T-cell (primary cell): ENCODE measurements around the gene ERMN. TPM values are rescaled to one million over a fixed set of nuclear protein-coding genes. Genes with fewer than 3 reads are reported as not detected.

Source experiments
- ATAC-seq, 4 experiments: fragments of 200-7000 bp in 3 of 4; fragments of 150-1000 bp in 1 of 4; cut with Tn5 transposase; replicated peaks in 1 of 4; 1 replicate in 3 of 4; 2 replicates in 1 of 4; pipeline ENCODE4 v1.10.0; 2021; ENCODE audit warnings: moderate library complexity in 3 of 4, mild to moderate bottlenecking in 2 of 4, moderate number of reproducible peaks in 1 of 4
- CTCF ChIA-PET, 2 donors: fragments of 300-600 bp; sonication (Branson Sonifier 250); formaldehyde crosslinking; loops; one replicate each; lab custom pipeline; 2022; ENCODE audit warnings: antibody characterized with exemption in 2 of 2; lab: Charles Lee
- POLR2A ChIA-PET, 2 donors: fragments of 300-600 bp; sonication (Branson Sonifier 250); formaldehyde crosslinking; loops; one replicate each; lab custom pipeline; 2022; ENCODE audit warnings: antibody characterized with exemption in 2 of 2; lab: Charles Lee
- DNase-seq, 35 experiments: peaks; one replicate each; pipeline versions ENCODE4 v3.0.0 to v3.0.0-alpha.2; 2013 to 2023
- H3K27ac ChIP-seq: one replicate; pipeline ENCODE4 v1.5.1; 2013; ENCODE audit warnings: low read length
- H3K27me3 ChIP-seq, 2 experiments: replicated peaks in 1 of 2; 1 replicate in 1 of 2; 2 replicates in 1 of 2; pipeline versions ENCODE4 v1.6.1 to v1.7.0; 2013; ENCODE audit warnings: low read length in 1 of 2, mixed read lengths in 1 of 2; ENCODE audit not compliant: control insufficient read depth in 2 of 2, insufficient read depth in 2 of 2; ENCODE audit errors: extremely low read depth in 1 of 2
- H3K36me3 ChIP-seq, 2 donors: 1 replicate in 1 of 2; 2 replicates in 1 of 2; pipeline versions ENCODE4 v1.6.1 to v1.7.0; 2013; ENCODE audit warnings: low read length in 1 of 2; ENCODE audit not compliant: control insufficient read depth in 2 of 2, insufficient read depth in 1 of 2; ENCODE audit errors: extremely low read depth in 1 of 2
- H3K4me1 ChIP-seq, 2 experiments: 1 replicate in 1 of 2; 2 replicates in 1 of 2; pipeline versions ENCODE4 v1.6.1 to v1.7.0; 2013; ENCODE audit warnings: low read length in 2 of 2, mixed read lengths in 1 of 2; ENCODE audit not compliant: insufficient read depth in 2 of 2, control insufficient read depth in 1 of 2; ENCODE audit errors: extremely low read depth in 1 of 2
- H3K4me3 ChIP-seq, 2 donors: 1 replicate in 1 of 2; 2 replicates in 1 of 2; pipeline versions ENCODE4 v1.5.1 to v1.7.0; 2013; ENCODE audit warnings: mild to moderate bottlenecking in 2 of 2, low read length in 1 of 2, moderate library complexity in 1 of 2; ENCODE audit not compliant: control insufficient read depth in 1 of 2; ENCODE audit errors: extremely low read depth in 1 of 2
- H3K9me3 ChIP-seq: 2 replicates; pipeline ENCODE4 v1.7.0; 2013
- H3K27ac Mint-ChIP-seq, 2 donors: one replicate each; pipeline ENCODE4 v1.8.0; 2020 to 2021; ENCODE audit warnings: mild to moderate bottlenecking in 2 of 2, mixed read lengths in 2 of 2
- H3K27me3 Mint-ChIP-seq, 2 donors: one replicate each; pipeline ENCODE4 v1.8.0; 2021 to 2022; ENCODE audit warnings: mixed read lengths in 2 of 2
- H3K36me3 Mint-ChIP-seq: one replicate; pipeline ENCODE4 v1.8.0; 2021; ENCODE audit warnings: mixed read lengths
- H3K4me1 Mint-ChIP-seq, 3 donors: one replicate each; pipeline ENCODE4 v1.8.0; 2020 to 2022; ENCODE audit warnings: mixed read lengths in 3 of 3, mild to moderate bottlenecking in 1 of 3
- H3K4me3 Mint-ChIP-seq, 3 donors: one replicate each; pipeline ENCODE4 v1.8.0; 2020 to 2022; ENCODE audit warnings: mild to moderate bottlenecking in 3 of 3, mixed read lengths in 3 of 3, moderate library complexity in 3 of 3
- H3K9me3 Mint-ChIP-seq, 3 donors: one replicate each; pipeline ENCODE4 v1.8.0; 2020 to 2022; ENCODE audit warnings: mixed read lengths in 3 of 3
- WGBS: methylation state at CpG from one replicate; pipeline ENCODE4 v1.1.5; 2013; ENCODE audit warnings: missing lambda C conversion rate; ENCODE audit not compliant: insufficient coverage; 5-methylcytosine and 5-hydroxymethylcytosine counted together
- total RNA-seq, 35 experiments: library from RNA in 6 of 35; stranded (reverse) in 6 of 35; fragments of 120-200 nt in 1 of 35; gene quantifications; one replicate each; pipeline versions ENCODE4 v1.2.1 to v1.2.4 and lab custom pipeline; 2013 to 2026

ERMN gene
- total RNA-seq, 5 donors from 2014 or later (not counting 1 experiment from before 2014, with no cell fraction given), result 2.2 to 12.8 (median 4.3) TPM

DNA sequence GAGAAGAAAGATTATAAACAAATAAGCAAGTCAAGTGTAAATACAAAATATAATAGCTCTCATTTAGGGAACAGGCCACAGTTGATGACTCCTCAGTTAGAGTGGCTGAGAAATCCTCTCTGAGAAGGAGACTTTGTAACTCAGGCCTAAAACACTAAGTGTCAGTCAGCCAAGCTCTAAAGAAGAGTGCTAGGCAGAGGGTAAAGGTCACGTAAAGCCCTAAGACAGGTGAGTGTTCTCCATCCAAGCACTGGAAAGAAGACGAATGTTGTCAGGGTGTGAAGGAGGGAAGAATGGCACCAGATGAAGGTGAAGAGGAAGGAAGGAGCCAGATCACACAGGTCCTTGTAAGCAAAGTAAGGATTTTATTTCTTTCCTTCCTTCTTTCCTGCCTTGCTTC is 24.3 kb downstream of the ERMN start:
- Histone ChIP-seq H3K27me3 (peaks cover 0 to 3% of the 10 kb centered on the region in 2 experiments), H3K27ac (no peak overlapping the region), H3K4me3 (no peak overlapping the region), H3K9me3 (no peaks in the 10 kb centered on the region), H3K4me1 (peaks cover 0 to 4% of the 10 kb centered on the region in 2 experiments), H3K36me3 (no peaks in the 10 kb centered on the region)
- no peak for ATAC-seq
- ChIA-PET POLR2A (interaction anchor here in 1 of 2 donors (0.5 to 0.6 kb wide), 2 partner anchors 8 to 818 kb away, joined by 3 to 13 read pairs; no protein-coding TSS in a partner anchor), CTCF (interaction anchor here (0.6 to 3.6 kb wide), 28 partner anchors 8 to 723 kb away, joined by 3 to 33 read pairs (median 6); partner anchors contain the start of gene ACVR1C (in 1 of the 2))
- DNase-seq, result no peak
- Mint-ChIP-seq H3K27me3 (peaks cover 3 to 4% of the 10 kb centered on the region in 2 donors), H3K4me3 (no peak overlapping the region), H3K9me3 (no peaks in the 10 kb centered on the region), H3K36me3 (no peaks in the 10 kb centered on the region), H3K4me1 (peaks cover 5 to 8% (median 6%) of the 10 kb centered on the region in 3 donors), H3K27ac (no peak overlapping the region)
- WGBS, result 100% methylated on average over 2 of the region's 2 CpGs

DNA sequence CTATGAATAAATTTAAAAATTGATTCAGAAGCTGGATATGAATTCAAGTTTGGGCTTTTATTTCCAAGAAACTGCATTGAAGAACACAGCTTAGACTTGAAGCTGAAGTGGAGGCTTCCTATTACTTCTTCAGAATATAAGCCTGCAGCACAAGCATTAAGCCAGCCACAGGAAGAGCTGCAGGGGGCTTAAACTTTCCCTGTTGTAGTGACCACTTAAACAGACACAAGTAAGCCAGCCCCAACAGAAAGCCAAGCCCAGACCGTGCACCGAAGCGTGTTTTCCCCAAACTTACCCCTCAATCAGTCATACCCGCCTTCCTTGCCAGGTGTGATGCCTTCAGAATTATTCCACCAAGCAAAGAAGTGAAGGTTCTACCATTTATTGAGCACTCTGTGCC is 28.7 kb downstream of the ERMN start:
- WGBS, result 85% methylated on average over 4 of the region's 4 CpGs
- DNase-seq, result no peak
- no peaks in the 10 kb centered on the region for H3K36me3 ChIP-seq
- H3K4me3 Mint-ChIP-seq, result no peak overlapping the region
- CTCF ChIA-PET, result interaction anchor here in 1 of 2 donors (0.6 kb wide), 1 partner anchor 333 kb away, joined by 3 read pairs; no protein-coding TSS in a partner anchor
- no peak overlapping the region for H3K4me3 ChIP-seq
- peaks cover 3 to 4% of the 10 kb centered on the region in 2 donors for H3K27me3 Mint-ChIP-seq
- POLR2A ChIA-PET, result no interaction called here
- H3K9me3 ChIP-seq, result no peaks in the 10 kb centered on the region
- no peak for ATAC-seq
- H3K9me3 Mint-ChIP-seq, result no peaks in the 10 kb centered on the region
- H3K27ac Mint-ChIP-seq, result no peak overlapping the region
- no peaks in the 10 kb centered on the region for H3K4me1 ChIP-seq
- no peaks in the 10 kb centered on the region for H3K36me3 Mint-ChIP-seq
- H3K27me3 ChIP-seq, result peaks cover 0 to 3% of the 10 kb centered on the region in 2 experiments
- H3K27ac ChIP-seq, result no peak overlapping the region
- peaks cover 5 to 9% (median 6%) of the 10 kb centered on the region in 3 donors for H3K4me1 Mint-ChIP-seq

DNA sequence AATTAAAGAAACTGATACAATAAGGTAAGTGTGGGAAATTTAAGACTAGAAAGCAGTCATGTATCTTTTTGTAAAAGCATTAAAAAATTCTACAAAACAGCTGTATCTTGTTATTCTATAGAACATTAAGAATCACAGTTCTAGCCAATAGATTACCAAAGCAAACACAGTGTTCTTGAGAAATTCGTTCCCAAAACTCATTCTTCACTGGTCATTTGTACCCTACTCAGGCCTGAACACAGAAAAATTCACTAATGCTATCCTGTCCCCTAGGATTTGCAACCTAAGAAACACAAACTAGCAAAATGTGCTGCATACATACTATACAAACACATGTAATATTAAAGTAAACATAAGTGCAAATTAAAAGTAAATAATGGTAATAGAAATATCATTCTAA is 29.1 kb downstream of the ERMN start:
- Histone ChIP-seq H3K27ac (no peak overlapping the region), H3K9me3 (no peaks in the 10 kb centered on the region), H3K4me1 (no peaks in the 10 kb centered on the region), H3K27me3 (peaks cover 0 to 3% of the 10 kb centered on the region in 2 experiments), H3K4me3 (no peak overlapping the region), H3K36me3 (no peaks in the 10 kb centered on the region)
- DNase-seq, result no peak
- Mint-ChIP-seq H3K27me3 (peaks cover 3 to 4% of the 10 kb centered on the region in 2 donors), H3K4me1 (peaks cover 5 to 9% (median 6%) of the 10 kb centered on the region in 3 donors), H3K9me3 (no peaks in the 10 kb centered on the region), H3K36me3 (no peaks in the 10 kb centered on the region), H3K4me3 (no peak overlapping the region), H3K27ac (no peak overlapping the region)
- POLR2A ChIA-PET, result no interaction called here
- CTCF ChIA-PET, result no interaction called here
- WGBS, result 73% methylated on average over 1 of the region's 1 CpG
- ATAC-seq, result no peak

DNA sequence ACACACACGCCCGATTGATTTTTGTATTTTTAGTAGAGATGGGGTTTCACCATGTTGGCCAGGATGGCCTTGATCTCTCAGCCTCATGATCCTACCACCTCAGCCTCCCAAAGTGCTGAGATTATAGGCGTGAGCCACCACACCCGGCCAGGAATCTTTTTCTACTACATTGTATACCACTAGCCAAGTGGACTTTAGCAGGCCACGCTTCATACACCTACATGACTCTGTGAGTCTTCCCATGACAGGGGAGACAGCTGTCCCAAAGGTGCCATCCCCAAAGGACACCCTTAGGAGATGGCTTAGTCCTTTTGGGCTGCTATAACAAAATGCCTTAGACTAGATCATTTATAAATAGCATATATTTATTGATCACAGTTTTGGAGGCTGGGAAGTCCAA is 32.8 kb downstream of the ERMN start:
- POLR2A ChIA-PET, result no interaction called here
- no peak overlapping the region for H3K4me3 Mint-ChIP-seq
- no peak overlapping the region for H3K27ac ChIP-seq
- no peaks in the 10 kb centered on the region for H3K36me3 ChIP-seq
- peaks cover 5 to 9% (median 6%) of the 10 kb centered on the region in 3 donors for H3K4me1 Mint-ChIP-seq
- ATAC-seq (no peak), DNase-seq (no peak)
- no peak overlapping the region for H3K27ac Mint-ChIP-seq
- no peaks in the 10 kb centered on the region for H3K4me1 ChIP-seq
- H3K9me3 Mint-ChIP-seq, result no peaks in the 10 kb centered on the region
- H3K4me3 ChIP-seq, result no peak overlapping the region
- CTCF ChIA-PET, result interaction anchor here (1.3 to 1.7 kb wide), 2 partner anchors 9 to 10 kb away, joined by 4 to 6 read pairs; no protein-coding TSS in a partner anchor
- no CpG with 5 or more reads among the region's 5 CpGs for WGBS
- H3K36me3 Mint-ChIP-seq, result no peaks in the 10 kb centered on the region
- H3K27me3 ChIP-seq, result no peaks in the 10 kb centered on the region
- H3K9me3 ChIP-seq, result no peaks in the 10 kb centered on the region
- H3K27me3 Mint-ChIP-seq, result peaks cover 0 to 4% of the 10 kb centered on the region in 2 donors

DNA sequence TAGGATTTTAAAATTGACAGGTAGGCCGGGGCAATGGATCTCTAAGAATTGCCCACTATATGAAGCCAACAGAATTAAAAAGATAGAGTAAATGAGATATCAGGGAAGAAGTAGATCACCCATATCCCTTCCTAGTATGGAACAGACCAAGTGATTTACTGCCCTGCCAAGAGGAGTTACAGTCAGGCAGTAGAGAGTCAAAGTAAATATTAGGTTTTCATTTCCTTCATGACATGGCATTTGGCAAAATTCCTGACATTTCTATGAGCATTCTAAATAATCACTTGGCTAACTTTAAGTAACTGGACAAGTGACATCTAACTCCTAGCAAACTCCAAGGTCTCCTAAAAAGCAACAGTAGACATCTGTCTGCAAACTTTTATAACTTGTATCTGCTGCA is 34.6 kb downstream of the ERMN start:
- H3K4me3 ChIP-seq, result no peak overlapping the region
- no peak overlapping the region for H3K27ac Mint-ChIP-seq
- no peaks in the 10 kb centered on the region for H3K4me1 ChIP-seq
- H3K4me3 Mint-ChIP-seq, result no peak overlapping the region
- no peaks in the 10 kb centered on the region for H3K9me3 Mint-ChIP-seq
- DNase-seq, result no peak
- no peaks in the 10 kb centered on the region for H3K27me3 ChIP-seq
- no CpG with 5 or more reads among the region's 1 CpG for WGBS
- ATAC-seq, result no peak
- ChIA-PET CTCF (no interaction called here), POLR2A (no interaction called here)
- no peaks in the 10 kb centered on the region for H3K36me3 Mint-ChIP-seq
- H3K27ac ChIP-seq, result no peak overlapping the region
- H3K27me3 Mint-ChIP-seq, result peaks cover 2 to 5% of the 10 kb centered on the region in 2 donors
- peaks cover 5 to 9% (median 6%) of the 10 kb centered on the region in 3 donors for H3K4me1 Mint-ChIP-seq
- H3K9me3 ChIP-seq, result no peaks in the 10 kb centered on the region
- no peaks in the 10 kb centered on the region for H3K36me3 ChIP-seq

DNA sequence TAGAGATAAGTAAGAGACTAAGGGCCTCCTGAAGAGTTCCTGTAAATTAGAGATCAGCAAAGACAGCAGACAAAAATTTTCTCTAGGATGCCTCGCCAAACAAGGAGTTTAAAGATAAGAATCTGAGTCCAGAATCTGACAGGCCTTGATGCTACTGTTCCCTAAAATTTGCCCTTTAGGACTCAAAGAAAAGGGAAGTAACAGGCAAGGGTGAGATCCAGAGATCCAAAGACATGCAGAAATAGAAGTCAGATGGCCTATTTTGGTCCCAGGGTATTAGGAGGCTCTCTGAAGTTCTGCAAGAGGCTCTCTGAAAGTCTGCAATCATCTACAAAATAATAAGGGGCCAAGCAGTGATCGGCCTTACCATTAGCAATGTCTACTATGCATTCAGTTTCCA is 35.1 kb downstream of the ERMN start:
- H3K9me3 Mint-ChIP-seq, result no peaks in the 10 kb centered on the region
- no peak overlapping the region for H3K4me3 Mint-ChIP-seq
- H3K4me1 ChIP-seq, result no peaks in the 10 kb centered on the region
- ChIA-PET CTCF (no interaction called here), POLR2A (no interaction called here)
- no peak overlapping the region for H3K27ac Mint-ChIP-seq
- no peak for DNase-seq
- WGBS, result 100% methylated on average over 1 of the region's 2 CpGs
- no peaks in the 10 kb centered on the region for H3K27me3 ChIP-seq
- no peak for ATAC-seq
- H3K4me1 Mint-ChIP-seq, result peaks cover 5 to 9% (median 6%) of the 10 kb centered on the region in 3 donors
- H3K4me3 ChIP-seq, result no peak overlapping the region
- H3K27ac ChIP-seq, result no peak overlapping the region
- peaks cover 2 to 5% of the 10 kb centered on the region in 2 donors for H3K27me3 Mint-ChIP-seq
- H3K9me3 ChIP-seq, result no peaks in the 10 kb centered on the region
- no peaks in the 10 kb centered on the region for H3K36me3 ChIP-seq
- no peaks in the 10 kb centered on the region for H3K36me3 Mint-ChIP-seq
